OCI-LY3 (cell line): ENCODE results near the gene ACE.

Source experiments
- CTCF ChIP-seq: fragments of 200-600, 300-600 bp; sonication (generic); IDR thresholded peaks from 2 replicates; pipeline ENCODE4 v1.5.1; 2014; ENCODE audit warnings: antibody characterized with exemption, low read length, low read depth
- EZH2phosphoT487 ChIP-seq: fragments of 200-600 bp; shearing (Covaris generic); IDR thresholded peaks from 2 replicates; pipeline ENCODE4 v1.6.1; 2018; ENCODE audit warnings: antibody characterized with exemption, mixed run types, low read depth

GRCh38 chr17:63476459-63476853, 405 bp upstream of the ACE start:
- TF ChIP-seq CTCF (no peak), EZH2phosphoT487 (no peak)
